ENCODE data around the gene UBE2V1. TPM values are rescaled to one million over a fixed set of nuclear protein-coding genes. Genes with fewer than 3 reads are reported as not detected.

UBE2V1 gene
- total RNA-seq, 2 experiments from 2014 or later, result 57.3 to 143 TPM

- ChIA-PET POLR2A (interaction anchor here (0.6 to 1.4 kb wide), 3 partner anchors 12 to 62 kb away, joined by 3 read pairs; no protein-coding TSS in a partner anchor), CTCF (ENCODE audit: unreplicated experiment) (no interaction called here)
- intact Hi-C loops (cut with micrococcal nuclease; ENCODE audit: unreplicated experiment), result no loop called here
- TF ChIP-seq EZH2phosphoT487 (IDR thresholded peaks at IDR 0.05; ENCODE audit: borderline replicate concordance, low read depth, low read length) (no peak), CTCF (conservative IDR thresholded peaks at IDR 0.05; ENCODE audit: low read length) (no peak)
- Histone ChIP-seq H3K4me2 (ENCODE audit: low read length) (no peak overlapping the region), H3K36me3 (ENCODE audit: insufficient read depth, low read length) (no peaks in the 10 kb centered on the region), H3K4me3 (ENCODE audit: low read depth, low read length, poor library complexity, severe bottlenecking) (no peak overlapping the region), H3K4me1 (ENCODE audit: insufficient read depth, low read length, poor library complexity, severe bottlenecking) (peaks cover 7% of the 10 kb centered on the region), H3K9me2 (ENCODE audit: insufficient read depth, low read length) (no peaks in the 10 kb centered on the region), H3K27ac (ENCODE audit: low read depth, low read length, poor library complexity, severe bottlenecking) (no peak overlapping the region), H2AFZ (ENCODE audit: low read length) (no peak overlapping the region), H4K20me1 (ENCODE audit: insufficient read depth, low read length) (no peaks in the 10 kb centered on the region), H3K9me3 (ENCODE audit: low read length) (no peaks in the 10 kb centered on the region), H3K79me2 (ENCODE audit: insufficient read depth, low read depth, low read length) (no peaks in the 10 kb centered on the region)
- BruUV-seq (replicated peaks), result no TSS peak
- no peak for DNase-seq (ENCODE audit: low spot score)
These were observed 51.6 kb downstream of the UBE2V1 start for GRCh38 chr20:50061151-50062005.

- no TSS peak for BruUV-seq (replicated peaks)
- no peak overlapping the region for H3K27ac ChIP-seq (ENCODE audit: low read depth, low read length, poor library complexity, severe bottlenecking)
- peak overlapping the region; percentile 27; the same call in 1 of the 2 replicates for H3K4me2 ChIP-seq (ENCODE audit: low read length)
- H3K4me3 ChIP-seq (ENCODE audit: low read depth, low read length, poor library complexity, severe bottlenecking), result no peak overlapping the region
- no peaks in the 10 kb centered on the region for H3K9me2 ChIP-seq (ENCODE audit: insufficient read depth, low read length)
- peaks cover 7% of the 10 kb centered on the region for H3K4me1 ChIP-seq (ENCODE audit: insufficient read depth, low read length, poor library complexity, severe bottlenecking)
- TF ChIP-seq CTCF (conservative IDR thresholded peaks at IDR 0.05; ENCODE audit: low read length) (no peak), EZH2phosphoT487 (IDR thresholded peaks at IDR 0.05; ENCODE audit: borderline replicate concordance, low read depth, low read length) (no peak)
- ChIA-PET CTCF (ENCODE audit: unreplicated experiment) (interaction anchor here (0.6 kb wide), 2 partner anchors 13 to 29 kb away, joined by 6 read pairs; no protein-coding TSS in a partner anchor), POLR2A (interaction anchor here (0.7 kb wide), 1 partner anchor 18 kb away, joined by 4 read pairs; no protein-coding TSS in a partner anchor)
- H3K36me3 ChIP-seq (ENCODE audit: insufficient read depth, low read length), result no peaks in the 10 kb centered on the region
- intact Hi-C loops (cut with micrococcal nuclease; ENCODE audit: unreplicated experiment), result no loop called here
- H2AFZ ChIP-seq (ENCODE audit: low read length), result peak overlapping the region; percentile 52
- no peaks in the 10 kb centered on the region for H3K79me2 ChIP-seq (ENCODE audit: insufficient read depth, low read depth, low read length)
- H4K20me1 ChIP-seq (ENCODE audit: insufficient read depth, low read length), result no peaks in the 10 kb centered on the region
- H3K9me3 ChIP-seq (ENCODE audit: low read length), result no peaks in the 10 kb centered on the region
- no peak for DNase-seq (ENCODE audit: low spot score)
These were observed 54.1 kb downstream of the UBE2V1 start for GRCh38 chr20:50058662-50059402.
